PFSK-1 (cell line): ENCODE results near the gene SLC9A9.

Experiments
- FOXP2 ChIP-seq: optimal IDR thresholded peaks from 2 replicates; pipeline ENCODE3; 2011; ENCODE audit warnings: borderline replicate concordance, control low read depth, inconsistent platforms; ENCODE audit not compliant: insufficient read depth; ENCODE audit errors: extremely low read length, extremely low read depth
- POLR2AphosphoS5 ChIP-seq: IDR thresholded peaks from 2 replicates; pipeline ENCODE4 v1.6.1; 2012; ENCODE audit warnings: low read depth, mild to moderate bottlenecking, control low read depth, low read length, moderate library complexity
- SIN3A ChIP-seq: IDR thresholded peaks from 2 replicates; pipeline ENCODE4 v1.6.1; 2012; ENCODE audit warnings: mild to moderate bottlenecking, low read length, moderate library complexity, borderline replicate concordance; ENCODE audit not compliant: insufficient read depth
- TAF1 ChIP-seq: IDR thresholded peaks from 2 replicates; pipeline ENCODE4 v1.6.1; 2012; ENCODE audit warnings: low read length, control low read depth, borderline replicate concordance; ENCODE audit not compliant: insufficient read depth
- TF ChIP-seq, protein P1 (sequence below), 2 experiments: IDR thresholded peaks; 2 replicates each; pipeline versions ENCODE4 v1.6.1 to v1.8.0; 2011 to 2012; ENCODE audit warnings: low read depth in 2 of 2, low read length in 2 of 2, control low read depth in 1 of 2, inconsistent platforms in 1 of 2, mild to moderate bottlenecking in 1 of 2, moderate library complexity in 1 of 2; ENCODE audit not compliant: insufficient read depth in 1 of 2

The SLC9A9 gene

DNA sequence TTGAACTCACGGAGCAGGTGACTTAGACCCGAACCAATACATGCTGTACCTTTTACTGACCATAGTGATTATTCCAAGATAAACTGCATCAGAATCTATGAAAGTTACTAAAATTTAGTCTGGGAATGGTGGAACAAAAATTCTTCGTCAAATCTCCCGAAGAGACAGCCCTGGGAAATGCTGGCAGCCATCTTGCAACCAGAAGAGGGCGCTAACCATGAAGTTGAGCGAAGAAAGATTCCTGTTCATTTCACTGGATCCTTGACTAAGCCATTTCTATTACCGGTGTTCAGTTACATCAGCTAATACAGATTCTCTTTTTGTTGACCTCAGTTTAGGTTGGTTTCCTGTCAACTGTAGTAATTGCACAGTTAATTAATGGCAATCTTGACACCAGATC lies 199.6 kb downstream of the SLC9A9 start:
- TF ChIP-seq POLR2AphosphoS5, result no peak
- TF ChIP-seq, protein P1, sequence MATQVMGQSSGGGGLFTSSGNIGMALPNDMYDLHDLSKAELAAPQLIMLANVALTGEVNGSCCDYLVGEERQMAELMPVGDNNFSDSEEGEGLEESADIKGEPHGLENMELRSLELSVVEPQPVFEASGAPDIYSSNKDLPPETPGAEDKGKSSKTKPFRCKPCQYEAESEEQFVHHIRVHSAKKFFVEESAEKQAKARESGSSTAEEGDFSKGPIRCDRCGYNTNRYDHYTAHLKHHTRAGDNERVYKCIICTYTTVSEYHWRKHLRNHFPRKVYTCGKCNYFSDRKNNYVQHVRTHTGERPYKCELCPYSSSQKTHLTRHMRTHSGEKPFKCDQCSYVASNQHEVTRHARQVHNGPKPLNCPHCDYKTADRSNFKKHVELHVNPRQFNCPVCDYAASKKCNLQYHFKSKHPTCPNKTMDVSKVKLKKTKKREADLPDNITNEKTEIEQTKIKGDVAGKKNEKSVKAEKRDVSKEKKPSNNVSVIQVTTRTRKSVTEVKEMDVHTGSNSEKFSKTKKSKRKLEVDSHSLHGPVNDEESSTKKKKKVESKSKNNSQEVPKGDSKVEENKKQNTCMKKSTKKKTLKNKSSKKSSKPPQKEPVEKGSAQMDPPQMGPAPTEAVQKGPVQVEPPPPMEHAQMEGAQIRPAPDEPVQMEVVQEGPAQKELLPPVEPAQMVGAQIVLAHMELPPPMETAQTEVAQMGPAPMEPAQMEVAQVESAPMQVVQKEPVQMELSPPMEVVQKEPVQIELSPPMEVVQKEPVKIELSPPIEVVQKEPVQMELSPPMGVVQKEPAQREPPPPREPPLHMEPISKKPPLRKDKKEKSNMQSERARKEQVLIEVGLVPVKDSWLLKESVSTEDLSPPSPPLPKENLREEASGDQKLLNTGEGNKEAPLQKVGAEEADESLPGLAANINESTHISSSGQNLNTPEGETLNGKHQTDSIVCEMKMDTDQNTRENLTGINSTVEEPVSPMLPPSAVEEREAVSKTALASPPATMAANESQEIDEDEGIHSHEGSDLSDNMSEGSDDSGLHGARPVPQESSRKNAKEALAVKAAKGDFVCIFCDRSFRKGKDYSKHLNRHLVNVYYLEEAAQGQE (IDR thresholded peaks at IDR 0.05; ENCODE audit: insufficient read depth in 1 of 2, low read depth in 2 of 2, low read length in 2 of 2), result no peak

DNA sequence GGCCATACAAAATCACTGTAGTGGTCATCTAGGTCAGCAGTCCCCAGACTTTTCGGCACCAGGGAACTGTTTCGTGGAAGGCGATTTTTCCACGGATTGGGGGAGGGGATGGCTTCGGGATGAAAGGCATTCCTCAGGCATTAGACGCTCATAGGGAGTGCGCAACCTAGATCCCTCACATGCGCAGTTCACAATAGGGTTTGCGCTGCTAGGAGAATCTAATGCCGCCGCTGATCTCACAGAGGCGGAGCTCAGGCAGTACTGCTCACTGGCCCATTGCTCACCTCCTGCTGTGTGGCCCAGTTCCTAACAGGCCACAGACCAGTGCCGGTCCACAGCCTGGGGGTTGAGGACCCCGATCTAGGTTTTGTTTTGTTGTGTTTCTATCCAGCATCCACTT lies 200.1 kb downstream of the SLC9A9 start:
- TF ChIP-seq SIN3A, result no peak
- TF ChIP-seq FOXP2, result no peak
- no peak for TF ChIP-seq POLR2AphosphoS5
- no peak for TF ChIP-seq TAF1
- TF ChIP-seq, protein P1 (IDR thresholded peaks at IDR 0.05; ENCODE audit: insufficient read depth in 1 of 2, low read depth in 2 of 2, low read length in 2 of 2), result no peak

DNA sequence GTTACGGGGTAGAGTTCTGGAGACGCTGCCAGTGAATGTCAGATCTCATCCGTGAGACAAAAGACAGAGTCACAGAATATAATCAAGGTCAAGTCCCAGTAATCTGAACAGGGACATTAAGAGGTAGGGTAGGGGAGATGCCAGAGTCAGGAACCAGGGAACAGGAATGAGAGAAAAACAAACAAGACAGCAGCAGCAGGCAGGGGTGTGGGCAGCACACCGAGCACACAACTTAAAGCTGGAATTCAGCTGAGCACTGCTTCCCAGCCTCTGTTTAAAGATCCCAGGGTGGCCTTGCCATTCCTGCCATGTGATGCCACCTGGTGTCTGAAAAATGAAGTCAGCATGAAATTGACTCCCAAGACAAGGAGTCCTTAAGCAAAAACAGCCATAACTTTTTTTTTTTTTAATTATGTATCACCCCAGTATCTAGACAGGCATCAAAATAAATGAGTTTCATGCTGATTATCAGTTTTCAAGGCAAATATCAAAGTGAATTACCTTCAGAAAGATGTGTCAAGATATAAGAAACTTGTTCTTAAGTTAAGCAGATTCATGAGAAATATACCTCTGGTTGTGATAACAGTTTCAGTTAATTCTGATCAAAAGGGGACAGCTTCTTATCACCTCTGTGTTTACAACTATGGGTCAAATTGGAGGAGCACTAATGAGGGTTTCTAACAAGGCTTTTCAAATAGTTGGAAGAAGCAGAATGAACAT lies 203.7 kb downstream of the SLC9A9 start:
- TF ChIP-seq, protein P1 (IDR thresholded peaks at IDR 0.05; ENCODE audit: insufficient read depth in 1 of 2, low read depth in 2 of 2, low read length in 2 of 2), result no peak
- TF ChIP-seq FOXP2 (no peak), TAF1 (no peak), SIN3A (no peak), POLR2AphosphoS5 (no peak)

DNA sequence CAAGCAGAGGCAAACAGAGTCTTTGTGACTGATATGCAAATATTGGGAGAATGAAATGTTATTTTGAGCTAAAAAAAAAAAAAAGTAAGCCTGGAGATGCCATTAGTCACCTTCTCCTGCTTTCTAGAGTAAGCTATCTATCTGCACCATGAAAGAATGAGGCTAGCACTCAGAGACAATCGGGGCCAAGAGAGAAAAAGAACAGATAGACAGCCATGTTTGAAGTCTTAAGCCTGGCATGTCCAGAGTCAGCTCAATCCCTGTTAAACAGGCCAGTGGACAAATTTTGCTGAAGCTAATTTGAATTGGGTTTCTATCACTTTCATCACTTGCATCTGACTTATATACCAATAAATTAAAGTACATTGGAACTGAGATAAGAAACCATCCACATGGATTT lies 204.4 kb downstream of the SLC9A9 start:
- TF ChIP-seq TAF1 (no peak), FOXP2 (no peak), POLR2AphosphoS5 (no peak), SIN3A (no peak)
- TF ChIP-seq, protein P1 (IDR thresholded peaks at IDR 0.05; ENCODE audit: insufficient read depth in 1 of 2, low read depth in 2 of 2, low read length in 2 of 2), result no peak

DNA sequence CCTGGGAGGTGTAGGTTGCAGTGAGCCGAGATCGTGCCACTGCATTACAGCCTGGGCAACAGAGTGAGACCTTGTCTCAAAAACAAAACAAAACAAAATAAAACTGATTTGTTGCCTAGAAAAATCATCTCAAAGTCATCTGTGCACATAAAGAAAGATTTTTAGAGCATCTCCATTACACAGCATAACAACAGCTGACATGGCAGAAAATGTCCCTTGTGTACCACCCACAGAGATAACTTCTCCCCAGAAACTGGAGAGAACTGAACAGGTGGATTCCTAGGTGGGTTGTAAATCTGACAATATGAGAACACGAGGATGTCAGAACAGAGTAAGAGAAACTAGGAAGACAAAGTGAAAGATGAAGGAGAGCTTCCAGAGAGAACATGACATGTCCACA lies 207.5 kb downstream of the SLC9A9 start:
- TF ChIP-seq, protein P1 (IDR thresholded peaks at IDR 0.05; ENCODE audit: insufficient read depth in 1 of 2, low read depth in 2 of 2, low read length in 2 of 2), result no peak
- no peak for TF ChIP-seq POLR2AphosphoS5
- TF ChIP-seq TAF1, result no peak
- TF ChIP-seq SIN3A, result no peak
- TF ChIP-seq FOXP2, result no peak
